HepG2 (cell line): ENCODE measurements around the gene TMTC3. TPM values are rescaled to one million over a fixed set of nuclear protein-coding genes. Genes with fewer than 3 reads are reported as not detected.

Experiments used
- ATAC-seq: fragments of 200-7000 bp; cut with Tn5 transposase; 3 replicates; pipeline ENCODE4 v1.9.1; 2020; ENCODE audit warnings: mild to moderate bottlenecking, moderate library complexity
- BruUV-seq: library from RNA; stranded (reverse); fragments of 400-500 nt; replicated peaks from 2 replicates; lab custom pipeline; 2021; lab: Mats Ljungman, UMichigan
- CTCF ChIA-PET: fragments of 300-600 bp; formaldehyde crosslinking; extraction: SDS; loops from one replicate; lab custom pipeline; 2021; ENCODE audit warnings: low total read pairs, inconsistent platforms, low intra/inter-chr PET ratio; lab: Yijun Ruan, JAX
- POLR2A ChIA-PET: fragments of 350-600 bp; sonication (Branson Sonifier 250); formaldehyde crosslinking; loops from one replicate; lab custom pipeline; 2020; ENCODE audit warnings: antibody characterized with exemption, inconsistent platforms; lab: Yijun Ruan, JAX
- DNase-seq: peaks from one replicate; pipeline ENCODE4 v3.0.0-alpha.2; 2015; ENCODE audit warnings: low spot score
- FAIRE-seq: peaks from 3 replicates; lab custom pipeline; 2011; peaks lifted over from hg19 to GRCh38; lab: Jason Lieb, UNC
- H2AFZ ChIP-seq: one replicate; pipeline ENCODE4 v1.6.1; 2011; ENCODE audit warnings: low read length, inconsistent platforms
- H3K27ac ChIP-seq: fragments of 300-600 bp; 3 replicates; pipeline ENCODE4 v1.8.0; 2011; ENCODE audit warnings: mixed run types, mild to moderate bottlenecking, mixed read lengths, low read length, inconsistent platforms; ENCODE audit not compliant: insufficient read depth; ENCODE audit errors: extremely low read length
- H3K27me3 ChIP-seq, 2 experiments: fragments of 200-600 bp in 1 of 2; 2 replicates in 1 of 2; 3 replicates in 1 of 2; pipeline versions ENCODE4 v1.6.0 to v1.8.0; 2011; ENCODE audit warnings: low read length in 2 of 2, mild to moderate bottlenecking in 2 of 2, moderate library complexity in 2 of 2, inconsistent platforms in 1 of 2; ENCODE audit not compliant: insufficient read depth in 2 of 2, control insufficient read depth in 1 of 2
- H3K36me3 ChIP-seq, 2 experiments: fragments of 200-600 bp in 1 of 2; replicated peaks in 1 of 2; 2 replicates in 1 of 2; 3 replicates in 1 of 2; pipeline versions ENCODE4 v1.5.1 to v1.8.0; 2011; ENCODE audit warnings: low read length in 2 of 2, inconsistent platforms in 1 of 2; ENCODE audit not compliant: insufficient read depth in 2 of 2, control insufficient read depth in 1 of 2
- H3K4me1 ChIP-seq: 2 replicates; pipeline ENCODE4 v1.5.1; 2012; ENCODE audit warnings: low read length, inconsistent platforms; ENCODE audit not compliant: insufficient read depth
- H3K4me2 ChIP-seq: 2 replicates; pipeline ENCODE4 v1.6.0; 2011; ENCODE audit warnings: low read depth, low read length, inconsistent platforms
- H3K4me3 ChIP-seq, 3 experiments: fragments of 200-600 bp in 1 of 3; sonication (generic), shearing (Covaris generic) in 1 of 3; replicated peaks in 1 of 3; 2 replicates each; pipeline ENCODE4 v1.5.1; 2011 to 2016; ENCODE audit warnings: low read length in 3 of 3, inconsistent platforms in 2 of 3, low read depth in 2 of 3, mild to moderate bottlenecking in 2 of 3, control low read depth in 1 of 3, mixed read lengths in 1 of 3; ENCODE audit not compliant: insufficient read depth in 1 of 3
- H3K79me2 ChIP-seq: one replicate; pipeline ENCODE4 v1.6.1; 2011; ENCODE audit warnings: low read length, inconsistent platforms; ENCODE audit not compliant: insufficient read depth
- H3K9ac ChIP-seq: 2 replicates; pipeline ENCODE4 v1.6.0; 2011; ENCODE audit warnings: mild to moderate bottlenecking, low read depth, low read length, inconsistent platforms; ENCODE audit not compliant: insufficient read depth
- H3K9me3 ChIP-seq: 2 replicates; pipeline ENCODE4 v1.5.1; 2012; ENCODE audit warnings: mild to moderate bottlenecking, low read length
- H4K20me1 ChIP-seq: 2 replicates; pipeline ENCODE4 v1.6.0; 2011; ENCODE audit warnings: inconsistent platforms, mild to moderate bottlenecking, low read length, moderate library complexity; ENCODE audit not compliant: insufficient read depth
- ADNP ChIP-seq: sonication (generic); formaldehyde crosslinking; IDR thresholded peaks from 2 replicates; pipeline ENCODE4 v1.4.0; 2020; ENCODE audit warnings: missing genetic modification reagents
- DNMT1 ChIP-seq: sonication (generic); formaldehyde crosslinking; IDR thresholded peaks from 2 replicates; pipeline ENCODE4 v1.5.1; 2020; ENCODE audit warnings: mild to moderate bottlenecking, missing genetic modification reagents
- FOXP1 ChIP-seq, 2 experiments: fragments of 450-650 bp in 1 of 2; IDR thresholded peaks; 2 replicates each; pipeline ENCODE4 v1.6.1; 2017 to 2018; ENCODE audit warnings: antibody characterized with exemption in 1 of 2
- KDM5A ChIP-seq: fragments of 200-600 bp; sonication (generic); IDR thresholded peaks from 2 replicates; pipeline ENCODE4 v1.7.0; 2018; ENCODE audit warnings: antibody characterized with exemption, mild to moderate bottlenecking, low read length, borderline replicate concordance
- MTA1 ChIP-seq: sonication (generic); formaldehyde crosslinking; IDR thresholded peaks from 2 replicates; pipeline ENCODE4 v1.4.0; 2020; ENCODE audit warnings: missing genetic modification reagents, mild to moderate bottlenecking, borderline replicate concordance
- NKX3-1 ChIP-seq: sonication (generic); formaldehyde crosslinking; IDR thresholded peaks from 2 replicates; pipeline ENCODE4 v1.5.0; 2020; ENCODE audit warnings: missing genetic modification reagents
- SP1 ChIP-seq, 2 experiments: fragments of 450-650 bp in 1 of 2; sonication (generic) in 1 of 2; formaldehyde crosslinking in 1 of 2; IDR thresholded peaks; 2 replicates each; pipeline versions ENCODE4 v1.4.0 to v1.6.1; 2016 to 2020; ENCODE audit warnings: missing genetic modification reagents in 1 of 2
- TAF1 ChIP-seq: sonication (generic); formaldehyde crosslinking; IDR thresholded peaks from 2 replicates; pipeline ENCODE4 v1.4.0; 2020; ENCODE audit warnings: missing genetic modification reagents
- ZC3H13 ChIP-seq: sonication (generic); formaldehyde crosslinking; IDR thresholded peaks from 2 replicates; pipeline ENCODE4 v1.8.1; 2023; ENCODE audit warnings: mild to moderate bottlenecking, missing genetic modification reagents, moderate library complexity
- ZFP62 ChIP-seq: sonication (generic); formaldehyde crosslinking; IDR thresholded peaks from 2 replicates; pipeline ENCODE4 v1.4.0; 2020; ENCODE audit warnings: missing genetic modification reagents
- ZKSCAN5 ChIP-seq: sonication (generic); formaldehyde crosslinking; IDR thresholded peaks from 2 replicates; pipeline ENCODE4 v1.5.1; 2020; ENCODE audit warnings: mild to moderate bottlenecking, missing genetic modification reagents
- ZNF124 ChIP-seq: sonication (generic); formaldehyde crosslinking; IDR thresholded peaks from 2 replicates; pipeline ENCODE4 v1.4.0; 2020; ENCODE audit warnings: missing genetic modification reagents
- ZNF225 ChIP-seq: sonication (generic); formaldehyde crosslinking; IDR thresholded peaks from 2 replicates; pipeline ENCODE4 v1.4.0; 2020; ENCODE audit warnings: mild to moderate bottlenecking, missing genetic modification reagents
- ZNF570 ChIP-seq: sonication (generic); formaldehyde crosslinking; IDR thresholded peaks from 2 replicates; pipeline ENCODE4 v1.4.0; 2020; ENCODE audit warnings: mild to moderate bottlenecking, missing genetic modification reagents, borderline replicate concordance
- ZNF703 ChIP-seq: sonication (generic); formaldehyde crosslinking; IDR thresholded peaks from 2 replicates; pipeline ENCODE4 v1.5.1; 2020; ENCODE audit warnings: missing genetic modification reagents, mild to moderate bottlenecking, moderate library complexity, borderline replicate concordance
- ZNF839 ChIP-seq: sonication (generic); formaldehyde crosslinking; IDR thresholded peaks from 2 replicates; pipeline ENCODE4 v1.4.0; 2020; ENCODE audit warnings: missing genetic modification reagents, mild to moderate bottlenecking, borderline replicate concordance
- ZSCAN12 ChIP-seq: sonication (generic); formaldehyde crosslinking; IDR thresholded peaks from 2 replicates; pipeline ENCODE4 v1.9.0; 2021; ENCODE audit warnings: mild to moderate bottlenecking, missing genetic modification reagents
- in situ Hi-C: cut with HindIII; loops from 2 replicates; pipeline ENCODE4 v1.10.0; 2017; ENCODE audit warnings: low pct_unique_long_range_greater_than_20kb; ENCODE audit not compliant: extremely low pct_ligation_motif_present
- intact Hi-C: fragments of 100-400 bp; cut with micrococcal nuclease; formaldehyde crosslinking; loops from one replicate; pipeline ENCODE4 v1.10.0; 2022; ENCODE audit not compliant: unreplicated experiment
- polyA plus RNA-seq, 8 experiments: library from polyadenylated mRNA; depleted of rRNA in 3 of 8; stranded (reverse) in 7 of 8; unstranded in 1 of 8; fragments of >200 nt; fragmentation: Illumina TruSeq in 4 of 8; extraction: Trizol in 4 of 8; gene quantifications; 2 replicates each; pipeline versions ENCODE4 v1.2.1 to v1.2.3, GENCODE V29; 2011 to 2016; ENCODE audit warnings: low read depth in 4 of 8, missing spikeins in 1 of 8, mixed read lengths in 1 of 8; ENCODE audit not compliant: insufficient read depth in 1 of 8
- total RNA-seq, 5 experiments: library from RNA; depleted of rRNA; stranded (reverse); fragments of >200 nt; fragmentation: Illumina TruSeq; extraction: Trizol; gene quantifications; 2 replicates each; pipeline ENCODE4 v1.2.3, GENCODE V29; 2016; ENCODE audit warnings: low read depth in 1 of 5
- TF ChIP-seq, protein P1 (sequence below): IDR thresholded peaks from 2 replicates; pipeline ENCODE4 v1.6.1; 2012; ENCODE audit warnings: low read length, improper control_type of control experiment
- TF ChIP-seq, protein P2 (sequence below): sonication (generic); formaldehyde crosslinking; IDR thresholded peaks from 2 replicates; pipeline ENCODE4 v1.5.0; 2020; ENCODE audit warnings: missing genetic modification reagents

TMTC3 gene
- total and polyA plus RNA-seq, 2 of the 13 experiments (the other 11 are each of a cell fraction or from before 2014, with no cell fraction given): 6.3 to 22.5 TPM

DNA sequence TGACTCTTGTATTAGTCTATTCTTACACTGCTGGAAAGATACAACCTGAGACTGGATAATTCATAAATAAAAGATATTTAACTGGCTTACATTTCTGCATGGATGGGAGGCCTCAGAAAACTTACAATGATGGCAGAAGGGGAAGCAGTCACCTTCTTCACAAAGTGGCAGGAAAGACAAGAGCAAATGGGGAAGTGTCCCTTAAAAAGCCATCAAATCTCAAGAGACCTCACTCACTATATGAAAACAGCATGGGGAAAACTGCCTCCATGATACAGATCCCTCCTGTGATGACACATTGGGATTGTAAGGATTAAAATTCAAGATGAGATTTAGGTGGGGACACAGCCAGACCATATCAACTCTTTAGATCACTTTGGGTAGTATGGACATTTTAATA is 83.7 kb downstream of the TMTC3 start:
- POLR2A ChIA-PET: no interaction called here
- in situ Hi-C loops: no loop called here
- no peak for FAIRE-seq

More for the DNA sequence above, 83.7 kb downstream of the TMTC3 start:
- Histone ChIP-seq H3K4me3 (no peak overlapping the region), H3K4me1 (no peaks in the 10 kb centered on the region), H3K27ac (no peak overlapping the region), H3K27me3 (no peaks in the 10 kb centered on the region), H2AFZ (no peak overlapping the region), H3K9me3 (peaks cover 3% of the 10 kb centered on the region), H3K9ac (no peak overlapping the region), H3K4me2 (no peak overlapping the region), H3K79me2 (no peaks in the 10 kb centered on the region), H3K36me3 (no peaks in the 10 kb centered on the region), H4K20me1 (no peaks in the 10 kb centered on the region)
- DNase-seq (no peak), ATAC-seq (no peak)
- no TSS peak for BruUV-seq
- intact Hi-C loops: no loop called here
- CTCF ChIA-PET: no interaction called here
- TF ChIP-seq ZKSCAN5: no peak
- TF ChIP-seq ZNF839 (CRISPR knock-in tag): no peak
- TF ChIP-seq, protein P1, sequence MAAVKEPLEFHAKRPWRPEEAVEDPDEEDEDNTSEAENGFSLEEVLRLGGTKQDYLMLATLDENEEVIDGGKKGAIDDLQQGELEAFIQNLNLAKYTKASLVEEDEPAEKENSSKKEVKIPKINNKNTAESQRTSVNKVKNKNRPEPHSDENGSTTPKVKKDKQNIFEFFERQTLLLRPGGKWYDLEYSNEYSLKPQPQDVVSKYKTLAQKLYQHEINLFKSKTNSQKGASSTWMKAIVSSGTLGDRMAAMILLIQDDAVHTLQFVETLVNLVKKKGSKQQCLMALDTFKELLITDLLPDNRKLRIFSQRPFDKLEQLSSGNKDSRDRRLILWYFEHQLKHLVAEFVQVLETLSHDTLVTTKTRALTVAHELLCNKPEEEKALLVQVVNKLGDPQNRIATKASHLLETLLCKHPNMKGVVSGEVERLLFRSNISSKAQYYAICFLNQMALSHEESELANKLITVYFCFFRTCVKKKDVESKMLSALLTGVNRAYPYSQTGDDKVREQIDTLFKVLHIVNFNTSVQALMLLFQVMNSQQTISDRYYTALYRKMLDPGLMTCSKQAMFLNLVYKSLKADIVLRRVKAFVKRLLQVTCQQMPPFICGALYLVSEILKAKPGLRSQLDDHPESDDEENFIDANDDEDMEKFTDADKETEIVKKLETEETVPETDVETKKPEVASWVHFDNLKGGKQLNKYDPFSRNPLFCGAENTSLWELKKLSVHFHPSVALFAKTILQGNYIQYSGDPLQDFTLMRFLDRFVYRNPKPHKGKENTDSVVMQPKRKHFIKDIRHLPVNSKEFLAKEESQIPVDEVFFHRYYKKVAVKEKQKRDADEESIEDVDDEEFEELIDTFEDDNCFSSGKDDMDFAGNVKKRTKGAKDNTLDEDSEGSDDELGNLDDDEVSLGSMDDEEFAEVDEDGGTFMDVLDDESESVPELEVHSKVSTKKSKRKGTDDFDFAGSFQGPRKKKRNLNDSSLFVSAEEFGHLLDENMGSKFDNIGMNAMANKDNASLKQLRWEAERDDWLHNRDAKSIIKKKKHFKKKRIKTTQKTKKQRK: no peak
- TF ChIP-seq KDM5A: no peak
- TF ChIP-seq MTA1 (CRISPR knock-in tag): no peak
- no peak for TF ChIP-seq ZNF570 (CRISPR knock-in tag)
- TF ChIP-seq ZNF225 (CRISPR knock-in tag): no peak
- no peak for TF ChIP-seq FOXP1 (IDR thresholded peaks at IDR 0.05)
- no peak for TF ChIP-seq FOXP1 (CRISPR knock-in tag; IDR thresholded peaks at IDR 0.05)
- TF ChIP-seq SP1 (IDR thresholded peaks at IDR 0.05): no peak
- TF ChIP-seq SP1 (CRISPR knock-in tag; IDR thresholded peaks at IDR 0.05): no peak
- TF ChIP-seq, protein P2, sequence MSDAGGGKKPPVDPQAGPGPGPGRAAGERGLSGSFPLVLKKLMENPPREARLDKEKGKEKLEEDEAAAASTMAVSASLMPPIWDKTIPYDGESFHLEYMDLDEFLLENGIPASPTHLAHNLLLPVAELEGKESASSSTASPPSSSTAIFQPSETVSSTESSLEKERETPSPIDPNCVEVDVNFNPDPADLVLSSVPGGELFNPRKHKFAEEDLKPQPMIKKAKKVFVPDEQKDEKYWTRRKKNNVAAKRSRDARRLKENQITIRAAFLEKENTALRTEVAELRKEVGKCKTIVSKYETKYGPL: no peak
- no peak for TF ChIP-seq ZSCAN12 (CRISPR knock-in tag)
- TF ChIP-seq ADNP (CRISPR knock-in tag): no peak
- no peak for TF ChIP-seq ZNF124 (CRISPR knock-in tag)
- TF ChIP-seq ZFP62: no peak
- TF ChIP-seq NKX3-1 (CRISPR knock-in tag): no peak
- TF ChIP-seq TAF1 (CRISPR knock-in tag): no peak
- no peak for TF ChIP-seq ZC3H13 (CRISPR knock-in tag)
- TF ChIP-seq ZNF703 (CRISPR knock-in tag): no peak
- TF ChIP-seq DNMT1 (CRISPR knock-in tag): no peak
